ENCODE data around the gene EFCAB11.

DNA sequence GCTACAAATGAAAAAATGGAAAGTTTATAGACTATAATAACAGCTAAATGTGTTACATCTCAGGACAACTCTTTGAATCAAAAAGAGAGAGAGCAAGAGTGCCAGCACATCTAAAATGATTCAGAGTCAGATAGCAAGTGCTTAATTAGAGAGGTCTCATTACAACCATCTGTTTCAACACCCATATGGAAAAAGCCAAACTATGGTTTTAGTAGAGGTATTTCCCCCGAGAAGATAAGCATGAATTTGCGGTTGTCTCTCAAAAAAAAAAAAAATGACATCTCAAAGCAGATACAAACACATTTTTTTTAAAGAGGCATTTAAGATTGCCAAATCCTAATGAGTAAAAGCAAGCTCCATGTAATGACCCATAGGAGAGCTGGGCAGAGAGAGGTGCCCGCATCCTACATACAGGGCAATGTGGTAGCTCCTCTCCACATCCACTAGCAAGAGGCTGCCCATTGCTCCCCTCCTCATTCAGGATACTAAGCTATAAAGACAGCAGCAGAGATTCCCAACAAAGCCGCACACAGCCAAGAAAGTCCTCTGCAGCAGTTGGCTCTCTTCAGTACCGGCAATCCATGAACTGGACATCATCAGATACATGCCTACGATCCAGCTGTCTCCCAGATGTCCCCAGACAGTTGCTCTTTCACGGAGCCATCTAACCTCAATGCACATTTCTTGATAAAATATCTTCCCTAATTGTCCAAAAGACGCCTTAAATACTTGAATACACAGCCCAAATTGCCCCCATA is 100.4 kb downstream of the EFCAB11 start:
- TF ChIP-seq, protein P1, sequence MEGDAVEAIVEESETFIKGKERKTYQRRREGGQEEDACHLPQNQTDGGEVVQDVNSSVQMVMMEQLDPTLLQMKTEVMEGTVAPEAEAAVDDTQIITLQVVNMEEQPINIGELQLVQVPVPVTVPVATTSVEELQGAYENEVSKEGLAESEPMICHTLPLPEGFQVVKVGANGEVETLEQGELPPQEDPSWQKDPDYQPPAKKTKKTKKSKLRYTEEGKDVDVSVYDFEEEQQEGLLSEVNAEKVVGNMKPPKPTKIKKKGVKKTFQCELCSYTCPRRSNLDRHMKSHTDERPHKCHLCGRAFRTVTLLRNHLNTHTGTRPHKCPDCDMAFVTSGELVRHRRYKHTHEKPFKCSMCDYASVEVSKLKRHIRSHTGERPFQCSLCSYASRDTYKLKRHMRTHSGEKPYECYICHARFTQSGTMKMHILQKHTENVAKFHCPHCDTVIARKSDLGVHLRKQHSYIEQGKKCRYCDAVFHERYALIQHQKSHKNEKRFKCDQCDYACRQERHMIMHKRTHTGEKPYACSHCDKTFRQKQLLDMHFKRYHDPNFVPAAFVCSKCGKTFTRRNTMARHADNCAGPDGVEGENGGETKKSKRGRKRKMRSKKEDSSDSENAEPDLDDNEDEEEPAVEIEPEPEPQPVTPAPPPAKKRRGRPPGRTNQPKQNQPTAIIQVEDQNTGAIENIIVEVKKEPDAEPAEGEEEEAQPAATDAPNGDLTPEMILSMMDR (IDR thresholded peaks at IDR 0.05) = no peak
- TF ChIP-seq POLR2A (IDR thresholded peaks at IDR 0.05) = no peak
